Chondrocyte (in vitro differentiated cells): Measurements from ENCODE around the gene GPX6. TPM values are rescaled to one million over a fixed set of nuclear protein-coding genes. Genes with fewer than 3 reads are reported as not detected.

ENCODE experiments used
- DNase-seq: peaks from one replicate; pipeline ENCODE4 v3.0.0; 2021; ENCODE audit warnings: mixed read lengths, low spot score
- H3K27ac Mint-ChIP-seq: one replicate; pipeline ENCODE4 v1.8.0; 2021; ENCODE audit warnings: mild to moderate bottlenecking, moderate library complexity, mixed read lengths; ENCODE audit not compliant: unreplicated experiment
- H3K27me3 Mint-ChIP-seq: 2 replicates; pipeline ENCODE4 v1.8.0; 2021; ENCODE audit warnings: low read depth, mixed read lengths
- H3K36me3 Mint-ChIP-seq: 2 replicates; pipeline ENCODE4 v1.8.0; 2021; ENCODE audit warnings: low read depth, mixed read lengths
- H3K4me1 Mint-ChIP-seq: 2 replicates; pipeline ENCODE4 v1.8.0; 2021; ENCODE audit warnings: low read depth, mild to moderate bottlenecking, mixed read lengths
- H3K4me3 Mint-ChIP-seq: one replicate; pipeline ENCODE4 v1.8.0; 2021; ENCODE audit warnings: mild to moderate bottlenecking, moderate library complexity, mixed read lengths; ENCODE audit not compliant: unreplicated experiment
- H3K9me3 Mint-ChIP-seq: 2 replicates; pipeline ENCODE4 v1.8.0; 2021; ENCODE audit warnings: low read depth, mixed read lengths
- CTCF ChIP-seq: fragments of 200-600 bp; sonication (generic); IDR thresholded peaks from 2 replicates; pipeline ENCODE4 v1.5.0; 2021; ENCODE audit warnings: antibody characterized with exemption, mild to moderate bottlenecking, moderate library complexity
- total RNA-seq: library from RNA; stranded (reverse); gene quantifications from 3 replicates; pipeline ENCODE4 v1.2.1, GENCODE V29; 2021

Gene GPX6
- total RNA-seq, 1 donor from 2014 or later = not detected

- TF ChIP-seq CTCF = no peak
- Mint-ChIP-seq H3K36me3 (no peaks in the 10 kb centered on the region), H3K27me3 (peaks cover 17% of the 10 kb centered on the region), H3K4me3 (peak overlapping the region; percentile 59), H3K4me1 (peaks cover 21% of the 10 kb centered on the region), H3K27ac (peak overlapping the region; percentile 2), H3K9me3 (peaks cover 10% of the 10 kb centered on the region)
- no peak for DNase-seq
Measured at GRCh38 chr6:28543651-28544610, 28.3 kb upstream of the GPX6 start.

GRCh38 chr6:28542440-28543296 is 27.1 kb upstream of the GPX6 start:
- peaks cover 14% of the 10 kb centered on the region for H3K27me3 Mint-ChIP-seq
- H3K4me1 Mint-ChIP-seq = peaks cover 21% of the 10 kb centered on the region
- H3K36me3 Mint-ChIP-seq = no peaks in the 10 kb centered on the region
- TF ChIP-seq CTCF = peak; percentile 73
- DNase-seq = no peak
- peak overlapping the region; percentile 44 for H3K4me3 Mint-ChIP-seq
- H3K27ac Mint-ChIP-seq = no peak overlapping the region
- H3K9me3 Mint-ChIP-seq = peaks cover 10% of the 10 kb centered on the region

GRCh38 chr6:28541996-28542395 is 26.4 kb upstream of the GPX6 start:
- peaks cover 24% of the 10 kb centered on the region for H3K4me1 Mint-ChIP-seq
- no peak overlapping the region for H3K27ac Mint-ChIP-seq
- peaks cover 10% of the 10 kb centered on the region for H3K9me3 Mint-ChIP-seq
- peak overlapping the region; percentile 44 for H3K4me3 Mint-ChIP-seq
- peaks cover 12% of the 10 kb centered on the region for H3K27me3 Mint-ChIP-seq
- no peak for DNase-seq
- TF ChIP-seq CTCF = no peak
- no peaks in the 10 kb centered on the region for H3K36me3 Mint-ChIP-seq

GRCh38 chr6:28537509-28538140 is 22.0 kb upstream of the GPX6 start:
- Mint-ChIP-seq H3K36me3 (no peaks in the 10 kb centered on the region), H3K27me3 (peaks cover 13% of the 10 kb centered on the region), H3K9me3 (peaks cover 10% of the 10 kb centered on the region), H3K4me1 (peaks cover 11% of the 10 kb centered on the region), H3K27ac (no peak overlapping the region), H3K4me3 (peak overlapping the region; percentile 69)
- no peak for TF ChIP-seq CTCF
- DNase-seq = no peak

GRCh38 chr6:28537065-28537464 is 21.5 kb upstream of the GPX6 start:
- TF ChIP-seq CTCF = no peak
- H3K27me3 Mint-ChIP-seq = peaks cover 13% of the 10 kb centered on the region
- H3K9me3 Mint-ChIP-seq = peaks cover 10% of the 10 kb centered on the region
- peak overlapping the region; percentile 5 for H3K27ac Mint-ChIP-seq
- H3K4me1 Mint-ChIP-seq = peaks cover 6% of the 10 kb centered on the region
- no peak for DNase-seq
- peak overlapping the region; percentile 69 for H3K4me3 Mint-ChIP-seq
- H3K36me3 Mint-ChIP-seq = no peaks in the 10 kb centered on the region
